ENCODE measurements around the gene PTGFRN. TPM values are rescaled to one million over a fixed set of nuclear protein-coding genes. Genes with fewer than 3 reads are reported as not detected.
A peak's percentile ranks its signal among the peaks of the same experiment; 100 is the strongest.

PTGFRN gene
- total RNA-seq, 3 donors from 2014 or later (not counting 1 experiment from before 2014, with no cell fraction given): 0.71 to 1.4 (median 0.79) TPM

DNA sequence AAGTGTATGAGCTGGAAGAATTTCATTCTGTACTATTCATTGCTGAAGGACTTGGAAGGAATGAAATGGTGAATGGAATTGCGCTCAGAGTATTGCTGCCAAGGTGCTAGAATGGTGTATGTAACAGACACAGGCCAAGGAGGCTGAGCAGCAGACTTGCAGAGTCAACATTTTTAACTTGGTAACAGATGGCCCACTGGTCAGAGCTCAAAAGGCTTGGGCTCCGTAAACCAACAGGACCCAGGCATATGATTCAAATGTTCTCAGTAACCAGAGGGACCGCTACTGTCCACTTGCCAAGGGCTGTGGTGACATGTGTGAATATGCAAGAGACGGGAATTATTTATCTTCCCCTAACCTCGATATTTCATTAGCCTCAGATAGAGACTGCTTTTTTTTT lies 28.8 kb upstream of the PTGFRN start:
- H3K27me3 ChIP-seq (ENCODE audit: control insufficient read depth, insufficient read depth, low read length): no peaks in the 10 kb centered on the region
- no peak for ATAC-seq
- H3K27ac Mint-ChIP-seq: no peak overlapping the region
- no peak overlapping the region for H3K4me3 ChIP-seq (ENCODE audit: low read length)
- DNase-seq: no peak
- no peak overlapping the region for H3K4me3 Mint-ChIP-seq
- no peaks in the 10 kb centered on the region for H3K36me3 ChIP-seq (ENCODE audit: control insufficient read depth, insufficient read depth, low read length)
- intact Hi-C loops (cut with micrococcal nuclease): no loop called here
- H3K27ac ChIP-seq (ENCODE audit: low read length): no peak overlapping the region
- H3K4me1 Mint-ChIP-seq: no peaks in the 10 kb centered on the region
- no peaks in the 10 kb centered on the region for H3K27me3 Mint-ChIP-seq (ENCODE audit: low read depth in 2 of 2)
- H3K9me3 Mint-ChIP-seq: no peaks in the 10 kb centered on the region
- over 99% methylated on average over 5 of the region's 5 CpGs for WGBS (ENCODE audit: insufficient coverage)
- H3K36me3 Mint-ChIP-seq: no peaks in the 10 kb centered on the region
- no peaks in the 10 kb centered on the region for H3K9me3 ChIP-seq (ENCODE audit: control insufficient read depth, insufficient read depth, low read length)
- TF ChIP-seq, protein P1, sequence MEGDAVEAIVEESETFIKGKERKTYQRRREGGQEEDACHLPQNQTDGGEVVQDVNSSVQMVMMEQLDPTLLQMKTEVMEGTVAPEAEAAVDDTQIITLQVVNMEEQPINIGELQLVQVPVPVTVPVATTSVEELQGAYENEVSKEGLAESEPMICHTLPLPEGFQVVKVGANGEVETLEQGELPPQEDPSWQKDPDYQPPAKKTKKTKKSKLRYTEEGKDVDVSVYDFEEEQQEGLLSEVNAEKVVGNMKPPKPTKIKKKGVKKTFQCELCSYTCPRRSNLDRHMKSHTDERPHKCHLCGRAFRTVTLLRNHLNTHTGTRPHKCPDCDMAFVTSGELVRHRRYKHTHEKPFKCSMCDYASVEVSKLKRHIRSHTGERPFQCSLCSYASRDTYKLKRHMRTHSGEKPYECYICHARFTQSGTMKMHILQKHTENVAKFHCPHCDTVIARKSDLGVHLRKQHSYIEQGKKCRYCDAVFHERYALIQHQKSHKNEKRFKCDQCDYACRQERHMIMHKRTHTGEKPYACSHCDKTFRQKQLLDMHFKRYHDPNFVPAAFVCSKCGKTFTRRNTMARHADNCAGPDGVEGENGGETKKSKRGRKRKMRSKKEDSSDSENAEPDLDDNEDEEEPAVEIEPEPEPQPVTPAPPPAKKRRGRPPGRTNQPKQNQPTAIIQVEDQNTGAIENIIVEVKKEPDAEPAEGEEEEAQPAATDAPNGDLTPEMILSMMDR (IDR thresholded peaks at IDR 0.05): no peak
- H3K4me1 ChIP-seq (ENCODE audit: control insufficient read depth, insufficient read depth, low read length): peaks cover 19% of the 10 kb centered on the region

DNA sequence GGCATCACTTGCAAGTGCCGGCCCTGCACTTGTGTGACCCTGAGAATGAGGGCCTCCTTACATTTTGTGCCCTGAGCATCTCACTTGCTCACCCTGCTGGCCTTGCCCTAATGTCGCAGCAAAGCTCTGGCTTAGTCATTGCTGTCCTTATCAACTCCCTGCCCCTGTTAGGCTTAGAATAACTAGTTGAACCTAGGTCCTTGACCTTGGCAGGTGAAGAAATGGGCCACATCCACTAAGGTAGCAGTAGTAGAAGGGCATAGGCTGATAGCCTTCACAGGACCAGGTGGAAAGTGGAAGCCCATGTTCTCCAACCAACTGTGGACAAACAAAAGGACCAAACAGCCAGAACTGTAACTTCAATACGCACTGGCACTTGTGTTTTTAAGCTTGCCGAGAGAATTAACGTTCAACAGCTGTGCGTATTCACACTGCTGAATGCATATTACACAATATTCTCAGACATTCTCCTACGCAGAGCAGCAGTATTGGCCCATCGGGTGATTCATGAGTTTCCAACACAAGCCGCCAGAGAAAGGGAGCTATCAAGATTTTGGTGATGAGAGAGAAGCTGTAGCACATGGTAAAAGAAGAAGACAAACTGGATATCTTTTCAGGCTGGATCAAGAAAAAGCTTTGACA lies 27.7 kb upstream of the PTGFRN start:
- ATAC-seq (peak in 1 of 3 donors; percentile 36), DNase-seq (peak in 1 of 2 donors; percentile 49)
- no peaks in the 10 kb centered on the region for H3K36me3 Mint-ChIP-seq
- Histone ChIP-seq H3K27ac (ENCODE audit: low read length) (no peak overlapping the region), H3K27me3 (ENCODE audit: control insufficient read depth, insufficient read depth, low read length) (no peaks in the 10 kb centered on the region), H3K4me3 (ENCODE audit: low read length) (no peak overlapping the region), H3K4me1 (ENCODE audit: control insufficient read depth, insufficient read depth, low read length) (peaks cover 19% of the 10 kb centered on the region), H3K9me3 (ENCODE audit: control insufficient read depth, insufficient read depth, low read length) (no peaks in the 10 kb centered on the region), H3K36me3 (ENCODE audit: control insufficient read depth, insufficient read depth, low read length) (no peaks in the 10 kb centered on the region)
- TF ChIP-seq, protein P1 (IDR thresholded peaks at IDR 0.05): no peak
- H3K9me3 Mint-ChIP-seq: no peaks in the 10 kb centered on the region
- H3K27me3 Mint-ChIP-seq (ENCODE audit: low read depth in 2 of 2): no peaks in the 10 kb centered on the region
- intact Hi-C loops (cut with micrococcal nuclease): no loop called here
- H3K27ac Mint-ChIP-seq: no peak overlapping the region
- H3K4me1 Mint-ChIP-seq: no peaks in the 10 kb centered on the region
- WGBS (ENCODE audit: insufficient coverage): 85% methylated on average over 9 of the region's 9 CpGs
- H3K4me3 Mint-ChIP-seq: no peak overlapping the region

DNA sequence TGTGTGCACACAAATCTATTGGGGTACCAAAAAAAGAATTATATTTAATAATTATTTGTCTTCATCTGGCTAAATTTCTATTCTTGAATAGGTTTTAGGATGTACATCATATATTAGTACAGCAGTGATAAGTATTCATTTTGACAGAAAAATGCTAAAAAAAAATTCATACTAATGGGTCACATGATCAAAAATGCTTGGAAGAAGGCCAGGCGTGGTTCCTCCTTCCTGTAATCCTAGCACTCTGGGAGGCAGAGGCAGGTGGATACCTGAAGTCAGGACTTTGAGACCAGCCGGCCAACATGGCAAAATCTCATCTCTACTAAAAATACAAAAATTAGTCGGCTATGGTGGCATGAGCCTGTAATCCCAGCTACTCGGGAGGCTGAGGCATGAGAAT lies 26.9 kb upstream of the PTGFRN start:
- H3K27me3 ChIP-seq (ENCODE audit: control insufficient read depth, insufficient read depth, low read length): no peaks in the 10 kb centered on the region
- H3K36me3 Mint-ChIP-seq: no peaks in the 10 kb centered on the region
- TF ChIP-seq, protein P1 (IDR thresholded peaks at IDR 0.05): no peak
- H3K27ac ChIP-seq (ENCODE audit: low read length): no peak overlapping the region
- DNase-seq (no peak), ATAC-seq (no peak)
- intact Hi-C loops (cut with micrococcal nuclease): no loop called here
- H3K4me3 ChIP-seq (ENCODE audit: low read length): no peak overlapping the region
- H3K4me3 Mint-ChIP-seq: no peak overlapping the region
- 93% methylated on average over 4 of the region's 4 CpGs for WGBS (ENCODE audit: insufficient coverage)
- no peaks in the 10 kb centered on the region for H3K9me3 ChIP-seq (ENCODE audit: control insufficient read depth, insufficient read depth, low read length)
- H3K4me1 ChIP-seq (ENCODE audit: control insufficient read depth, insufficient read depth, low read length): peaks cover 16% of the 10 kb centered on the region
- no peak overlapping the region for H3K27ac Mint-ChIP-seq
- no peaks in the 10 kb centered on the region for H3K4me1 Mint-ChIP-seq
- H3K27me3 Mint-ChIP-seq (ENCODE audit: low read depth in 2 of 2): no peaks in the 10 kb centered on the region
- H3K9me3 Mint-ChIP-seq: no peaks in the 10 kb centered on the region
- H3K36me3 ChIP-seq (ENCODE audit: control insufficient read depth, insufficient read depth, low read length): no peaks in the 10 kb centered on the region

DNA sequence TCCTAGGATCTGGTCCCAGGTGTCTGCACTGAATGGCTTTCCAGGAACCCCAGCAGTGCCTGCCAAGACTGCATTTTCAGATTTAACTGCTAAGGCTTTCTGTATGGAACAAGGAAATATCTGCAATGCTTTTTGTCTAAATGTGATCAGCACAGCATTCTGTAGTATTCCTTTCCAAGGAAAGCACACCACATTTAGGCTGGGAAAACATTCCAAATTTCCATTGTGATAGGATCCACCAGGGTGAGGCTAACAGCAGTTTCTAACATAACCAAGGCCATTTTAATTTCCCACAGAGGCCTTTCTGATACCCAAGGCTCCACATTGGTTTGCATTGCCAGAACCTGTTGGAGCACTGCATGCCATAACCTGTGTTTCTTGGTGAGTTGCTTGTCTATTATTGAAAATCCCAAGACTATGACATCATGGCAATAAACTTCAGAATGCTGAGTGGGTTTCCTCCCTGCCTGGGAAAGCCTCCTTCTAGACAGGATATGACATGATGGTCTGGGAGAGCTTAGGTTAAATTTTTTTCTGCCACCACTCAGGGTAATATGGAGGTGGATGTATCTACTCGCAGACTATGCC lies 23.3 kb upstream of the PTGFRN start:
- Histone ChIP-seq H3K4me3 (ENCODE audit: low read length) (no peak overlapping the region), H3K9me3 (ENCODE audit: control insufficient read depth, insufficient read depth, low read length) (no peaks in the 10 kb centered on the region), H3K27ac (ENCODE audit: low read length) (no peak overlapping the region), H3K4me1 (ENCODE audit: control insufficient read depth, insufficient read depth, low read length) (no peaks in the 10 kb centered on the region), H3K36me3 (ENCODE audit: control insufficient read depth, insufficient read depth, low read length) (no peaks in the 10 kb centered on the region), H3K27me3 (ENCODE audit: control insufficient read depth, insufficient read depth, low read length) (no peaks in the 10 kb centered on the region)
- WGBS (ENCODE audit: insufficient coverage): no CpG with 5 or more reads among the region's 1 CpG
- Mint-ChIP-seq H3K27ac (no peak overlapping the region), H3K9me3 (no peaks in the 10 kb centered on the region), H3K36me3 (no peaks in the 10 kb centered on the region), H3K4me1 (no peaks in the 10 kb centered on the region), H3K27me3 (ENCODE audit: low read depth in 2 of 2) (no peaks in the 10 kb centered on the region), H3K4me3 (no peak overlapping the region)
- ATAC-seq (no peak), DNase-seq (no peak)
- TF ChIP-seq, protein P1 (IDR thresholded peaks at IDR 0.05): no peak
- intact Hi-C loops (cut with micrococcal nuclease): no loop called here
